ENCODE results near the gene PRR22. TPM values are rescaled to one million over a fixed set of nuclear protein-coding genes. Genes with fewer than 3 reads are reported as not detected.

PRR22 gene
- total and polyA plus RNA-seq, 2 donors (not counting 1 experiment from before 2014, with no cell fraction given) = 3.4 to 5.6 TPM

DNA sequence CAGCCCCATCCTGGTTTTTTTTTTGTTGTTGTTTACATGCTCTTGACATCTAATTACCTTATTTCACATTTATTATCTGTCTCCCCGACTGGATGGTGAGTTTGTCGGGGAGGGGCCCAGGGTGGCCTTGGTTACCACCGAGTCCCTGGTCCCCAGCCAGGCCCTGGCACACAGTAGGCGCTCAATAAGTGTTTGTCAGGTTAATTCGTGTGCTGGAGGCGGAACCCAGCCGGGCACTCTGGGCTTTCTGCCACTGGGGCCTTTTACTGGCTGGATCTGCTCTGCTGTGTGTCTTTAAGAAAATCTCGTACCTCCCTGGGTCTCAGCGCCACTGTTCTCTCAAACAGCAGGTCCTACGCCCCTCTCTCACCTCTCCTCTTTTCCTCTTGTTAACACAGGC lies 24.9 kb upstream of the PRR22 start:
- TF ChIP-seq, protein P1, sequence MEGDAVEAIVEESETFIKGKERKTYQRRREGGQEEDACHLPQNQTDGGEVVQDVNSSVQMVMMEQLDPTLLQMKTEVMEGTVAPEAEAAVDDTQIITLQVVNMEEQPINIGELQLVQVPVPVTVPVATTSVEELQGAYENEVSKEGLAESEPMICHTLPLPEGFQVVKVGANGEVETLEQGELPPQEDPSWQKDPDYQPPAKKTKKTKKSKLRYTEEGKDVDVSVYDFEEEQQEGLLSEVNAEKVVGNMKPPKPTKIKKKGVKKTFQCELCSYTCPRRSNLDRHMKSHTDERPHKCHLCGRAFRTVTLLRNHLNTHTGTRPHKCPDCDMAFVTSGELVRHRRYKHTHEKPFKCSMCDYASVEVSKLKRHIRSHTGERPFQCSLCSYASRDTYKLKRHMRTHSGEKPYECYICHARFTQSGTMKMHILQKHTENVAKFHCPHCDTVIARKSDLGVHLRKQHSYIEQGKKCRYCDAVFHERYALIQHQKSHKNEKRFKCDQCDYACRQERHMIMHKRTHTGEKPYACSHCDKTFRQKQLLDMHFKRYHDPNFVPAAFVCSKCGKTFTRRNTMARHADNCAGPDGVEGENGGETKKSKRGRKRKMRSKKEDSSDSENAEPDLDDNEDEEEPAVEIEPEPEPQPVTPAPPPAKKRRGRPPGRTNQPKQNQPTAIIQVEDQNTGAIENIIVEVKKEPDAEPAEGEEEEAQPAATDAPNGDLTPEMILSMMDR (IDR thresholded peaks at IDR 0.05) = no peak
- TF ChIP-seq EZH2 (IDR thresholded peaks at IDR 0.05; ENCODE audit: borderline replicate concordance, insufficient read depth, low read depth, low read length, poor library complexity, severe bottlenecking) = no peak
- Mint-ChIP-seq H3K4me3 (no peak overlapping the region), H3K4me1 (peaks cover 4% of the 10 kb centered on the region), H3K9me3 (ENCODE audit: insufficient read depth) (no peaks in the 10 kb centered on the region), H3K27me3 (no peaks in the 10 kb centered on the region), H3K27ac (no peak overlapping the region)
- WGBS (ENCODE audit: insufficient coverage) = 75% methylated on average over 4 of the region's 10 CpGs
- ATAC-seq (ENCODE audit: low read depth) (no peak), DNase-seq (no peak)
- Histone ChIP-seq H3K4me3 (ENCODE audit: control extremely low read depth in 1 of 5, extremely low read depth in 1 of 5, insufficient read depth in 1 of 5, low read depth in 2 of 5, low read length in 4 of 5) (no peak overlapping the region), H3K9ac (ENCODE audit: low read length) (no peak overlapping the region), H3K27me3 (replicated peaks in 1 of 4; ENCODE audit: control extremely low read depth in 1 of 4, control insufficient read depth in 3 of 4, insufficient read depth in 4 of 4, low read length in 3 of 4) (peaks cover 0 to 10% (median 4%) of the 10 kb centered on the region in 4 experiments), H3K27ac (ENCODE audit: low read length in 2 of 2) (no peak overlapping the region), H4K20me1 (ENCODE audit: control insufficient read depth, insufficient read depth, low read length, poor library complexity, severe bottlenecking) (no peaks in the 10 kb centered on the region), H3K4me1 (ENCODE audit: control insufficient read depth in 2 of 2, insufficient read depth in 2 of 2, low read length in 2 of 2) (peaks cover 5 to 9% of the 10 kb centered on the region in 2 donors), H3K4me2 (replicated peaks; ENCODE audit: low read depth, low read length, poor library complexity, severe bottlenecking) (no peak overlapping the region), H3K36me3 (replicated peaks in 1 of 2; ENCODE audit: control extremely low read depth in 1 of 2, control insufficient read depth in 1 of 2, extremely low read depth in 1 of 2, insufficient read depth in 2 of 2, low read length in 1 of 2) (no peaks in the 10 kb centered on the region), H3K79me2 (ENCODE audit: control insufficient read depth, insufficient read depth, low read length) (no peaks in the 10 kb centered on the region), H2AFZ (ENCODE audit: insufficient read depth, low read depth, low read length, poor library complexity, severe bottlenecking) (no peak overlapping the region), H3K9me3 (ENCODE audit: control extremely low read depth in 1 of 3, control insufficient read depth in 2 of 3, insufficient read depth in 1 of 3, low read length in 2 of 3) (peaks cover 0 to 16% (median 0%) of the 10 kb centered on the region in 3 donors)
- intact Hi-C loops (cut with micrococcal nuclease) = loop anchor here (5.0 kb wide), 1 partner anchor 98 kb away; no protein-coding TSS in a partner anchor
- ChIA-PET POLR2A (no interaction called here), CTCF (interaction anchor here (2.0 kb wide), 1 partner anchor 15 kb away, joined by 6 read pairs; no protein-coding TSS in a partner anchor)

DNA sequence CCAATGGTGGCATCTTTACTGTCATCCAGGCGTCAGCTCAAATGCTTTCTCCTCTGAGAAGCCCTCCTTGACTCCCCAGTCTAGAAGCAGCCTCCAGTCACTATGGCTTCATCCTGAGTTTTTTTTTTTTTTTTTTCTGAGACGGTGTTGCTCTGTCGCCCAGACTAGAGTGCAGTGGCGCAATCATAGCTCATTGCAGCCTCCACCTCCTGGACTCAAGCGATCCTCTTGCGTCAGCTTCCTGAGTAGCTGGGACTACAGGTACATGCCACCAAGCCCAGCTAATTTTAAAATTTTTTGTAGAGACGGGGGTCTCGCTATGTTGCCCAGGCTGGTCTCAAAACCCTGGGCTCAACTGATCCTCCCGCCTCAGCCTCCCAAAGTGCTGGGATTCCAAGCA lies 24.5 kb upstream of the PRR22 start:
- no peak for TF ChIP-seq EZH2 (IDR thresholded peaks at IDR 0.05; ENCODE audit: borderline replicate concordance, insufficient read depth, low read depth, low read length, poor library complexity, severe bottlenecking)
- TF ChIP-seq, protein P1 (IDR thresholded peaks at IDR 0.05) = no peak
- CTCF ChIA-PET = interaction anchor here (2.0 kb wide), 1 partner anchor 14 kb away, joined by 6 read pairs; no protein-coding TSS in a partner anchor
- no peaks in the 10 kb centered on the region for H3K9me3 Mint-ChIP-seq (ENCODE audit: insufficient read depth)
- H3K27me3 Mint-ChIP-seq = no peaks in the 10 kb centered on the region
- DNase-seq = no peak
- Histone ChIP-seq H3K4me3 (ENCODE audit: control extremely low read depth in 1 of 5, extremely low read depth in 1 of 5, insufficient read depth in 1 of 5, low read depth in 2 of 5, low read length in 4 of 5) (no peak overlapping the region), H4K20me1 (ENCODE audit: control insufficient read depth, insufficient read depth, low read length, poor library complexity, severe bottlenecking) (no peaks in the 10 kb centered on the region), H3K27ac (ENCODE audit: low read length in 2 of 2) (no peak overlapping the region), H3K9me3 (ENCODE audit: control extremely low read depth in 1 of 3, control insufficient read depth in 2 of 3, insufficient read depth in 1 of 3, low read length in 2 of 3) (peaks cover 0 to 20% (median 0%) of the 10 kb centered on the region in 3 donors), H3K4me1 (ENCODE audit: control insufficient read depth in 2 of 2, insufficient read depth in 2 of 2, low read length in 2 of 2) (peaks cover 9 to 13% of the 10 kb centered on the region in 2 donors), H3K4me2 (replicated peaks; ENCODE audit: low read depth, low read length, poor library complexity, severe bottlenecking) (no peak overlapping the region), H3K79me2 (ENCODE audit: control insufficient read depth, insufficient read depth, low read length) (no peaks in the 10 kb centered on the region), H3K9ac (ENCODE audit: low read length) (no peak overlapping the region), H3K27me3 (replicated peaks in 1 of 4; ENCODE audit: control extremely low read depth in 1 of 4, control insufficient read depth in 3 of 4, insufficient read depth in 4 of 4, low read length in 3 of 4) (peaks cover 0 to 15% (median 6%) of the 10 kb centered on the region in 4 experiments), H2AFZ (ENCODE audit: insufficient read depth, low read depth, low read length, poor library complexity, severe bottlenecking) (no peak overlapping the region), H3K36me3 (replicated peaks in 1 of 2; ENCODE audit: control extremely low read depth in 1 of 2, control insufficient read depth in 1 of 2, extremely low read depth in 1 of 2, insufficient read depth in 2 of 2, low read length in 1 of 2) (no peaks in the 10 kb centered on the region)
- no peak overlapping the region for H3K4me3 Mint-ChIP-seq
- H3K4me1 Mint-ChIP-seq = peaks cover 8% of the 10 kb centered on the region
- POLR2A ChIA-PET = interaction anchor here (0.7 kb wide), 1 partner anchor 18 kb away, joined by 5 read pairs; the partner anchor contains the start of gene DUS3L
- intact Hi-C loops (cut with micrococcal nuclease) = loop anchor here (5.0 kb wide), 1 partner anchor 98 kb away; no protein-coding TSS in a partner anchor
- no peak for ATAC-seq (ENCODE audit: low read depth)
- H3K27ac Mint-ChIP-seq = no peak overlapping the region
- 94% methylated on average over 8 of the region's 9 CpGs for WGBS (ENCODE audit: insufficient coverage)
